ENCODE results near the gene STRN4.
"Not testable (repeated sequence)": the region's sequence is repeated elsewhere in the genome, so short reads cannot be mapped to it uniquely, and the experiment has no call there.

The STRN4 gene

DNA sequence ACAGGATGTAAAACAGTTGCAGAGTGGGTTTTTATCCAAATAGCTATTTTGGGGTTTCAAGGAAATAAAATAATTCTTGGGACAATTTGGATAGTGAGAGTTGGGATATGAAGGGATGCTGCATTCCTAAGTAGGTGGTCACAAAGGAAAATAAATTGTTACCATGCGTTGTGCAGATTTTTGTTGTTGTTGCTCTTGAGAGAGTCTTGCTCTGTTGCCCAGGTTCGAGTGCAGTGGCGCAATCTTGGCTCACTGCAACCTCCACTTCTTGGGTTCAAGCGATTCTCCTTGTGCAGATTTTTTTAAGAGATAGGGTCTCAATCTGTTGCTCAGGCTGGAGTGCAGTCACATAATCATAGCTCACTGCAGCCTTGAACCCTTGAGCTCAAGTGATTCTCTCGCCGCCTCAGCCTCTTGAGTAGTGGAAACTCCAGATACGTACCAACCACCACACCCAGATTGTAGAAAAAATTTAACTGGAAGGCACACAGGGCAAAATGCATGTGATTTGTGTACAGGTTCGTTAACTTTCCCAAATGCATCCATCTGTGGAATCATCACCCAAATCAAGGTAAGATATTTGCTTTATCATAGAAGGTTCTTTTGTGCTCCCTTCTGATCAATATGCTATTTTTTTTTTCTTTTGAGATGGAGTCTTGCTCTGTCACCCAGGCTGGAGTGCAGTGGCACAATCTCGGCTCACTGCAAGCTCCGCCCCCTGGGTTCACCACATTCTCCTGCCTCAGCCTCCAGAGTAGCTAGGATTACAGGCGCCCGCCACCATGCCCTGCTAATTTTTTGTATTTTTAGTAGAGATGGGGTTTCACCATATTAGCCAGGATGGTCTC is 26.1 kb upstream of the STRN4 start:
- no peak for DNase-seq

GRCh38 chr19:46768746-46769145 is 22.5 kb upstream of the STRN4 start:
- DNase-seq = not testable (repeated sequence)

- DNase-seq = no peak
Observed at GRCh38 chr19:46766569-46767317, 20.5 kb upstream of the STRN4 start.

DNA sequence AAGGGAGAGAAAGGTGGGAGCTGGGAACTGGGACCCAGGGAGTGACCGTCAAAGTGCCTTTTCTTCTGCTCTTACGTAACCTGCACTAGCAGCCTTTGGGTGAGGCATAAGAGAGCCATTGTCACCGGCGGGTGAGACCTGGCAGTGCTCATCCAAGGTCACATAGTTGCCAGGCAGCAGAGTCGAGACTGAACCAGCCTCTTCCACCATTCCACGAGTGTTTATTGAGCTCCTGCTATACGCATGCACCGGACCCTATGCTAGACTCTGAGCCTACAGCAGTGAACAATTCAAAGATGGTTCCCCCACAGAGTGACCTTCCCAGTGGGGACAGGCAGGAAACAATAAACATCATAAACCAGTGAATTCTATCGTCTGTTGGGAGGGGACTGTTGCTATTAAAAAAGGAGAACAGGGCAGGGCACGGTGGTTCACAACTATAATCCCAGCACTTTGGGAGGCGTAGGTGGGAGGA is 18.6 kb upstream of the STRN4 start:
- no peak for DNase-seq

DNA sequence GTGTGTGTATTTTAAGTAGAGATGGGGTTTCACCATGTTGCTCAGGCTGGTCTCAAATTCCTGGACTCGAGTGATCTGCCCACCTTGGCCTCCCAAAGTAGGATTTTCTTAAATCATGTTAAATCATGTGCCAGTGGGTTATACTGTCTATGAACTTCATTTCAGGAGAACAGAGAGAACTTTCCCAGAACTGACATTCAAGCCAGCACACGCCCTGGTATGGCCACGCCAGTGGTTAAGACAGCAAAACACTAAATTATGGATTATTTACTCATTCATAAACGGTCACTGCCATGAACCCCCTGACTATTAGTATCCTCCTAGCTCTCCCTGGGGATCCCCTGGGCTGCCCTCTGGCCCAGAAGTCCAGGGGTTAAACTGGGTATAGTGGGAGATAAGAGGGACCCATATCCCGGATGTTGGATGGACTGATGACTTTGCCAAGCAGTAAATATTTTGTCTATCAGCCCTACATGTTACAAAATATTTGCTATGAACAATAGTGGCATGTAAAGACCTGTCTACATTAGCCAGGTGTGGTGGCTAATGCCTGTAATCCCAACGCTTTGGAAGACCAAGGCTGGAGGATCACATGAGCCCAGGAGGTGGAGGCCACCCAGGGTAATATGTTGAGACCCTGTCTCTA is 16.1 kb upstream of the STRN4 start:
- DNase-seq = no peak

GRCh38 chr19:46761418-46761831 is 15.2 kb upstream of the STRN4 start:
- DNase-seq = no peak

- not testable (repeated sequence) for DNase-seq
Observed at GRCh38 chr19:46760897-46761296, 14.6 kb upstream of the STRN4 start.

GRCh38 chr19:46760363-46760762 is 14.1 kb upstream of the STRN4 start:
- DNase-seq = no peak

GRCh38 chr19:46759817-46760333 is 13.6 kb upstream of the STRN4 start:
- no peak for DNase-seq

DNA sequence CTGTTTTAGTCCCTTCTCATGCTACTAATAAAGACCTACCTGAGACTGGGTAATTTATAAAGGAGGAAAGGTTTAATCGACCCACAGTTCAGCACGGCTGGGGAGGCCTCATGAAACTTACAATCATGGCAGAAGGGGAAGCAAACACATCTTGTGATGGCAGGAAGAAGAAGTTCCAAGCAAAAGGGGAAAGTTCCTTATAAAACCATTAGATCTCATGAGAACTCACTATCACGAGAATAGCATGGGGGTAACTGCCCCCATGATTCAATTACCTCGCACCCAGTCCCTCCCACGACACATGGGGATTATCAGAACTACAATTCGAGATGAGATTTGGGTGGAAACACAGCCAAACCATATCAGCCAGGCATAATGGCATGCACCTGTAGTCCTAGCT is 13.0 kb upstream of the STRN4 start:
- DNase-seq = no peak

- no peak for DNase-seq
Observed at GRCh38 chr19:46756544-46756888, 10.3 kb upstream of the STRN4 start.

GRCh38 chr19:46755853-46756543 is 9.7 kb upstream of the STRN4 start:
- DNase-seq = no peak

- DNase-seq = no peak
Observed at GRCh38 chr19:46755077-46755852, 9.0 kb upstream of the STRN4 start.

DNA sequence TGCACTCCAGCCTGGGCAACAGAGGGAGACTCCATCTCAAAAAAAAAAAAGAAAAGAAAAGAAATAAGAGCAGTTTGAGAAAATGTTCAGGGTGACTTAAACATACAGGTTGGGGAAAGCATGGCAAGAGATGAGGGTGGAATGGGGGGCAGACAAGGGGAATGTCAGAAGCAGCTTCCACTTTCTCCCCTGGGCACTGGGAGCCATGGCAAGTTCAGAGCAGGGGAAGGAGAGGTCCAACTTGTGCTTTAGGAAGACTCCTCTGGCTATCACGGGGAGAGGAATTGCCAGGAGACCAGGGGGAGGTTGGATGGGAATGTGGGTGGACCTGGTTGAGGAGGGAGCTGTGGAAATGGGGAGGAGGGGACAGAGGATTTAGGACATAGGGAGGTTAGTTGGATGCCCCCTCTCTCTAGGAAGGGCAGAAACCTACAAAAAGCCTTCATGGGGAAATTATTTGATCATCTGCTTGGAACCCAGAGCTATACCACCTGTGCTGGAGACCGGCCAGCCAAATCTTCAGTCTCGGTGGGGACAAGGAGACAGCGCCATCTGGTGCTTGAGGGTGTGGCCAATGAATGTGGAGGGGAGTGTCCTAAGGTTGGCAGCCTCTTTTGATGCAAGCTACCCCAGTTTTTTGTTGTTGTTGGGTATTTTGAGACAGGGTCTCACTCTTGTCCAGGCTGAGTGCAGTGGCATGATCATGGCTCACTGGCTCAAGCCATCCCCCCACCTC is 7.3 kb upstream of the STRN4 start:
- DNase-seq = no peak

DNA sequence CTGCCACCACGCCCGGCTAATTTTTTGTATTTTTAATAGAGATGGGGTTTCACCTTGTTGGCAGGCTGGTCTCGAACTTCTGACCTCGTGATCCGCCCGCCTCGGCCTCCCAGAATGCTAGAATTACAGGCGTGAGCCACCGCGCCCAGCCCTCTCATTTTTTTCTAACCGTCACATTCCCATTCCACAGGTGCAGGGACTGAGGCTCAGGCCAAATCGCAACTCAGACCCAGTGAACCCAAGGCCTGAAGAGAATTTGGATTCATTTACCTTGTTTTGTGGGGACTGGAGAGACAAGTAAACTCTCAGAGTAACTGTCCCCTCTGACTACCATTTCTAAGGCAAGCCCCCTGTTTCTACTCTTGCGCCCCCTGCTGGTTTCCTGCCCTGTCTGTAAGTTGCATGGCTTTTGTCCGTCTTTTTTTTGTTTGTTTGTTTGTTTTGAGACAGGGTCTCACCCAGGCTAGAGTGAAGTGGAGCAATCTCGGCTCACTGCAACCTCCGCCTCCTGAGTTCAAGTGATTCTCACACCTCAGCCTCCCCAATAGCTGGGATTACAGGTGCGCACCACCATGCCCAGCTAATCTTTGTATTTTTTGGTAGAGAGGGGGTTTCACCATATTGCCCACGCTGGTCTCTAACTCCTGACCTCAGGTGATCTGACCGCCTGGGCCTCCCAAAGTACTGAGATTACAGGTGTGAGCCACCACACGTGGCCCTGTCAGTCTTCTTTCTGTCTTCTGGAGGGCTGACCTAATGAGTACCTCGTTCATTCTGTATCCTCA is 2.3 kb upstream of the STRN4 start:
- DNase-seq = no peak

DNA sequence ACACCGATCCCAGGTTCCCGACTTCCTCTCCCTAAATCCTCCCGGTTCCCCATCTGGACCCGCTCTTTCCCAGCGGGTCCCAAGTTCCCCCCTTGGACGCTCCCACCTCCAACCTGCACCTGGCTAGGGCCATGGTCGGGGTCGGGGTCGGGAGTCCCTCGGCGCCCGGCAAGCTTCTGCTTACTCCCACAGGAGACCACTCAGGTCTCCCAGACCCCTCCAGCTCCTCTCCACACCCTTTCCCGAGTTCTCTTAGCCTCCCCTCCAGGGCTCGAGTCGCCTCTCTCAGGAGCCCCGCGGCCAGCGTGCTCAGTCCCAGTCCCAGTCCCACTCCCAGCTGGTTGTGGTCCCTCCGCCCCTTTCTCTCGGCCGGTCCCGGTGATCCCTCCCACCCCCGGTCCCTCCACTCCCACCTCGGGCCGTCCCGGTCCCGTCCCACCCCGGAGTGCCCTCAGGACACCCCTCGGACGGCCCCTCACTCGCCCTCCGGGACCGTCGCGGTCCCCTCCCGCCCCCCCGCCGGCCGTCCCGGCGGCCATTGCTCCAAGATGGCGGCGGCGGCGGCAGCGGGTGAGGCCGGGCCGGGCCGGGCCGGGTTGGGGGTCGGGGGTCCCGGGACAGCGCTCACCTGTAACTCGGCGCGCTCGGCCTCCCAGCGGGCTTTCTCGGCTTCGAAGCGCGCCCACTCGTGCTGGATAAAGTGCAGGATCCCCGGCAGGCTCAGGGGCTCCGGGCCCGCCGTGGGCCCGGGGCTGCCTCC is 549 bp downstream of the STRN4 start, which contains the start of gene FKRP:
FKRP (plus strand) TSS at position 537 of the 760 bp plus-strand sequence. CDS start 9,394 bp downstream, outside the sequence.
- DNase-seq = no peak

GRCh38 chr19:46745030-46745429 is 1.2 kb downstream of the STRN4 start:
- no peak for DNase-seq

DNA sequence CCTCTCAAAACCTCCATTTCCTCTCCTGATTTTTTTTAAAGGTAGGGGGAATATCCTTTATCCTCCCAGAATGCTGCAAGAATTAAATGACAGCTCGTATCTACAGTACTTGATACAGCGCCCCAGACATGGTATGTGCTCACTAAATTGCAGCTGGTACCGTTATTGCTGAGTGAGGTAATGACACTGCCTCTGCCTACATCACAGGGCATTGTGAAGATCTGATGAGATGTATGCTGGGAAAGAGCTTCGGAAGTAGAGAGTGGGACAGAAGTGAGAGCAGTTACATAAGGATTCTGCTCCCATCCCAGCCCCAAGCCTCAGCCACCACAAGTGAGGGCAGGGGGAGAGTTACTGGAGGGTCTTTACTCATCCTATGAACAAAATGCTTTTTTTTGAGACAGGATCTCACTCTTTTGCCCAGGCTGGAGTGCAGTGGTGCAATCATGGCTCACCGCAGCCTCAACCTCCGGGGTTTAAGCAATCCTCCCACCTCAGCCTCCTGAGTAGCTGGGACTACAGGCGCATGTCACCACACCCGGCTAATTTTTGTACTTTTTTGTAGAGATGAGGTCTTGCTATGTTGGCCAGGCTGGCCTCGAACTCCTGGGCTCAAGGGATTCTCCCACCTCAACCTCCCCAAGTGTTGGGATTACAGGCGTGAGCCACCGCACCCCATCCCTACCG is 2.1 kb downstream of the STRN4 start:
- DNase-seq = no peak

DNA sequence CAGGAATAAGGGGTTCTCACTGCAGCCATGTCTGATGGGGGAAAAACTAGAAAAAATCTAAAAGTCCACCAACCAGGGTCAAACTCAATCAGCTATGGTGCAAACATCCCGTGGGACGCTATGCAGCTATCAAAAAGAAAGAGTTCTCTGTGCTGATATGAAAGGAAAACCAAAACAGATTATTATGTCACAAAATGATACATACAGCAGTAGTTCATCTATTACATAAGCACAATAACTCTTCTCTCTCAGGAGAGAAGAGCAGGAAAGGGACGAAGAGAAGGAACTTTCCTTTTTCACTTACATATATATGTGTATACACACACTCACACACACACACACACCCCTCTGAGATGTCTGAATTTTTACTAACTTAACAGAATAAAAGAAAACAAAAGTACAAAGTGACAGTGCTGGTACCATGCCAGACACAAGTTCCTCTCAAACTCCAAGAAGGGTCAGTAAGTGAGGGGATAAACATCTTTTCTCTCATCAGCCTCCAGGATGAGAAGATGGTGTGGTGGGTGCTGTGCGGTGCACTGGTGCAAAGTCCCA is 3.2 kb downstream of the STRN4 start:
- no peak for DNase-seq

Measured in DMS79 (cell line).